GM12865 (cell line): ENCODE data around the gene LPP.

ENCODE experiments used
- DNase-seq: peaks from one replicate; pipeline ENCODE4 v3.0.0; 2010; ENCODE audit warnings: low read depth
- H3K4me3 ChIP-seq: 2 replicates; pipeline ENCODE4 v1.5.1; 2011; ENCODE audit warnings: mild to moderate bottlenecking, low read depth, low read length, control low read depth
- CTCF ChIP-seq: IDR thresholded peaks from 2 replicates; pipeline ENCODE4 v1.5.1; 2011; ENCODE audit warnings: low read length, control low read depth, low read depth, inconsistent platforms; ENCODE audit not compliant: insufficient read depth; ENCODE audit errors: missing control alignments

LPP gene

GRCh38 chr3:188319569-188319968, 165.6 kb downstream of the LPP start:
- DNase-seq = no peak
- no peak overlapping the region for H3K4me3 ChIP-seq
- no peak for TF ChIP-seq CTCF

GRCh38 chr3:188320757-188321156, 166.8 kb downstream of the LPP start:
- DNase-seq = no peak
- no peak for TF ChIP-seq CTCF
- H3K4me3 ChIP-seq = no peak overlapping the region

- H3K4me3 ChIP-seq = no peak overlapping the region
- TF ChIP-seq CTCF = no peak
- DNase-seq = no peak
Observed at GRCh38 chr3:188321258-188321657, 167.3 kb downstream of the LPP start.

- no peak for TF ChIP-seq CTCF
- no peak for DNase-seq
- H3K4me3 ChIP-seq = no peak overlapping the region
Observed at GRCh38 chr3:188322135-188322887, 168.4 kb downstream of the LPP start.

GRCh38 chr3:188323067-188323842, 169.3 kb downstream of the LPP start:
- DNase-seq = peak; percentile 29
- H3K4me3 ChIP-seq = no peak overlapping the region
- no peak for TF ChIP-seq CTCF

- TF ChIP-seq CTCF = no peak
- DNase-seq = no peak
- H3K4me3 ChIP-seq = no peak overlapping the region
Observed at GRCh38 chr3:188326111-188326510, 172.2 kb downstream of the LPP start.
